NCI-H1930 (cell line): ENCODE results near the gene AKAP17A.
"Not testable (repeated sequence)": the region's sequence is repeated elsewhere in the genome, so short reads cannot be mapped to it uniquely, and the experiment has no call there.

Experiments used
- DNase-seq, 2 experiments: peaks; one replicate each; lab custom pipeline; 2025; lab: John Stamatoyannopoulos, UW

Gene AKAP17A

GRCh38 chrX:1602299-1602698 is 10.9 kb downstream of the AKAP17A start:
- no peak for DNase-seq

- DNase-seq: no peak
These were observed 15.1 kb downstream of the AKAP17A start for GRCh38 chrX:1606496-1606895.

- no peak for DNase-seq
These were observed 17.9 kb downstream of the AKAP17A start for GRCh38 chrX:1609311-1609710.

GRCh38 chrX:1609762-1610161 is 18.4 kb downstream of the AKAP17A start:
- DNase-seq: no peak

GRCh38 chrX:1610166-1610565 is 18.8 kb downstream of the AKAP17A start:
- DNase-seq: no peak

- DNase-seq: no peak
These were observed 19.3 kb downstream of the AKAP17A start for GRCh38 chrX:1610736-1611135.

- DNase-seq: no peak
These were observed 21.4 kb downstream of the AKAP17A start for GRCh38 chrX:1612641-1613286.

- no peak for DNase-seq
These were observed 23.5 kb downstream of the AKAP17A start, which contains the start of gene ASMT for GRCh38 chrX:1614927-1615326. Gene ASMT, plus strand, starts transcription at chrX:1615059. Its CDS starts 141 bp downstream, at chrX:1615200.

GRCh38 chrX:1618689-1619088 is 27.3 kb downstream of the AKAP17A start:
- DNase-seq: no peak

GRCh38 chrX:1623691-1624090 is 32.3 kb downstream of the AKAP17A start:
- DNase-seq: no peak

- not testable (repeated sequence) for DNase-seq
These were observed 32.9 kb downstream of the AKAP17A start for GRCh38 chrX:1624158-1624860.

GRCh38 chrX:1624861-1625215 is 33.4 kb downstream of the AKAP17A start:
- not testable (repeated sequence) for DNase-seq

GRCh38 chrX:1629244-1629643 is 37.8 kb downstream of the AKAP17A start:
- no peak for DNase-seq

- no peak for DNase-seq
These were observed 54.6 kb downstream of the AKAP17A start for GRCh38 chrX:1646009-1646408.

GRCh38 chrX:1649621-1650020 is 58.2 kb downstream of the AKAP17A start:
- no peak for DNase-seq
